Left ventricle myocardium superior (tissue), 1 donor: ENCODE data around the gene NPTXR. TPM values are rescaled to one million over a fixed set of nuclear protein-coding genes. Genes with fewer than 3 reads are reported as not detected.

Experiments used
- ATAC-seq: fragments of 200-7000 bp; cut with Tn5 transposase; one replicate; pipeline ENCODE4 v1.9.1; 2020; ENCODE audit warnings: mild to moderate bottlenecking, moderate library complexity
- DNase-seq: peaks from one replicate; pipeline ENCODE4 v3.0.0-alpha.2; 2020
- intact Hi-C: fragments of 100-400 bp; cut with micrococcal nuclease; formaldehyde crosslinking; loops from one replicate; pipeline ENCODE4 v1.11.0; 2022
- long read RNA-seq: library from polyadenylated mRNA; unstranded; transcript quantifications from one replicate; pipeline ENCODE4 v2.0.0, GENCODE V29; 2021
- total RNA-seq: library from RNA; stranded (reverse); fragmentation: NEBNext Ultra II Directional; extraction: Animal tissue kit (Norgen Biotek cat#: 25700); gene quantifications from one replicate; pipeline ENCODE4 v1.2.1, GENCODE V29; 2021
- donor health status: DM: no; HTN: yes; CAD: no; lungs with severe emphysema.

Gene NPTXR
- 23.4 TPM for total RNA-seq
- long read RNA-seq, partial matches to known transcripts, result 0 of 15 reads
- long read RNA-seq, other reads (novel, unspliced or antisense), result 15 of 15 reads

DNA sequence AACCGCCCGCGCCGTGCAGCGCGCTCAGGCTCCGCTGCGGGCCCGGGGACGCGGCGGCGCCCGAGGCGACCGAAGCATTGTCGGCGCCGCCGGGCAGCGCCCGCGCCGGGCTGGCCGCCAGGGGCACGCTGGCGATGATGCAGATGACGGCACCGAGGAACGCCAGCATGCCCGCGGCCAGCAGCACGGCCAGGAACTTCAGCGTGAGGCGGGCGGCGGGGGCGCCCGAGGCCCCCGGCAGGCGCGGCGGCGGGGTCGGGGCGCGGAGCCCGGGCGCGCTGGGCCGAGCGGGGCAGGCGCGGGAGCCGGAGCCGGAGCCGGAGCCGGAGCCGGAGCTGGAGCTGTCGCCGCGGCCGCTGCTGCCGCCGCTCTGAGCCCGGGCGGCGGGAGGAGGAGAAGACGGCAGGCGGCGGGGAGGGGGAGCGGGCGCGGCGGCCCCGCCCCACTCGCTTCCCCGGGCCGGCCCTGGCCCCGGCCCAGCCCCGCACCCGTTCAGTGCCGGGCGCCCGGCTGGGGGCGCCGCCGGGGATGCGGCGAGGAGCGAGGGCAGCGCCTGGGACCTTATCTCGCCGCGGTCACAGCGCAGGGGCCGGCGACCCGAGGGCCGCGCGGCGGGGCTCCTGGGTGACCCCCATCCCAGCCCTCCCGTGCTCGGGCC, at the start of gene NPTXR:
Gene NPTXR (minus strand): TSS at position 372 of the 658 bp plus-strand sequence.
- ATAC-seq, result peak; percentile 85
- intact Hi-C loops, result no loop called here
- DNase-seq, result peak; percentile 78

DNA sequence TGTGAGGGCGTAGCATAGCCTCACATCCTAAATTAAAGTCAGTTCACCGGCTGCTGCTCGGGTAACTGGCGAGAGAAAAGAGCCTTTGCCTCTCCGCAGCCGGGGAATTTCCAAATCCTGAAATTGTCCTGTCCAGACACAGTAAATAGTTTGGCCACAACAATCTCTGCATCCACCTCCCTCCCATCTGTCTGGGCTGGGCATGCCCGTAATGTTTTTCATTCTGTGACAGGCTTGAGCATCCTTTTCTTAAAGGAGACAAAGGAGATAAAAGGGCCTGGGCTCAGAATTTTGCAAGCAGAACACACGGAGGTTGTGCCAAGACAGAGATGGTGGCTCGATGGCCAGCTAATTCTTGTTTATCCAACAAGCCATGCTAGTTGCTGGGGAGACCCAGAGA, 47.4 kb upstream of the NPTXR start:
- ATAC-seq (no peak), DNase-seq (no peak)
- intact Hi-C loops, result no loop called here

DNA sequence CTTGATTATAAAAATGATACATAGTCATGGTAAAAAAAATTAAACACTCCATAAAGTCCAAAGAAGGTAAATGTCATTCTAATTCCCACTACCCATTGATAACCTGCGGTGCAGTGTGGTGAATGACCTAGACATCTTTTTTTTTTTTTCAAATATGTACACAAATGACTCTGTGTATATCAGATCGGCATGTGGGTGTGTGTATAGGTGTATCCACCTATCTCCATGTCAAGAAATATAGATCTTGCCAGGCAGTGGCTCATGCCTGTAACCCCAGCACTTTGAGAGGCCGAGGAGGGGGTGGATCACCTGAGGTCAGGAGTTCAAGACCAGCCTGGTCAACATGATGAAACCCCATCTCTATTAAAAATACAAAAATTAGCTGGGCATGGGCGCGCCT, 46.5 kb upstream of the NPTXR start:
- DNase-seq (no peak), ATAC-seq (no peak)
- intact Hi-C loops, result no loop called here

DNA sequence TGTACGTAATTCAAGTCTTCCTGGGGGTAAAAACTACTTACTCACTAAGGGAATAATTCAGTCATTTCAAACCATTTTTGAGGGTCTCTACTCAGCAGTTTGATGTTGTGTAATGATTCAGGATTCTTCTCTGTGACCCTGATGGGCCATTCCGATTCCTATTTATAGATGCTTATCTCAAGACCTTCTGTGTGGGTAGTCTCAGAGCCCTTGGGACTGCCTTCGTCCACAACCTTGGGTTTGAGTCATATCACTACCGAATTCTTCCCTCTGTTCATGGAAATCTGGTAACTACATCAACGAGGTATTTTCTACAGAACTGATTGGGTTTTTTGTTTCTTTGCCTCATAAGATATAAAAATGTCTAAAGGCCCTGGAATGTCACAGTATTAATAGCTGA, 42.5 kb upstream of the NPTXR start:
- no peak for ATAC-seq
- no peak for DNase-seq
- intact Hi-C loops, result no loop called here

DNA sequence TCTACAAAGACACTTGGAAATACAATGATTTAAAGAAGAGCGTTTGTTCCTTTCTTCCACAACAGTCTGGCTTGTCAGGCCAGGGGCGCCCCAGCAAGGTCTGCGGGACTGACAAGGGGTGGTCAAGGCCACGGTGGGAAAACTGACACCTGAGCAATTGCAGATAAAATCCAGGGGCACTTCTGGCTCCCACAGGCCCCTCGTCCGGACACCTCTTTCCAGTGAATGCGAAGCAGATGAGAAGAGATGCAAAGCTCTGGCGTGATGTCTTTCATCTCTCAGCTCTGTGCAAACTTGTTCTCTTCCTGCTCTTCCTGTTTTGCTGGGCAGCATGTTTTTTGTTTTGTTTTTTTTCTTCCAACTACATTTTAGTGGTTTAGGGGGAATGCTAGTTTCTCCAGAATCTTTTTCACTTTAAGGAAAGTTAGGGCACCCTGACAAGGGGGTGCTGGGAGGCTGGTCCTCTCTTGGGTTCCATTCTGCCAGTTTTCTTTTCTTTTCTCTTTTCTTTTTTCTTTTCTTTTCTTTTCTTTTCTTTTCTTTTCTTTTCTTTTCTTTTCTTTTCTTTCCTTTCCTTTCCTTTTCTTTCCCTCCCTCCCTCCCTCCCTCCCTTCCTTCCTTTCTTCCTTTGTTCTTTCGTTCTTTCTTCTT, 39.3 kb upstream of the NPTXR start:
- intact Hi-C loops, result no loop called here
- no peak for ATAC-seq
- no peak for DNase-seq

DNA sequence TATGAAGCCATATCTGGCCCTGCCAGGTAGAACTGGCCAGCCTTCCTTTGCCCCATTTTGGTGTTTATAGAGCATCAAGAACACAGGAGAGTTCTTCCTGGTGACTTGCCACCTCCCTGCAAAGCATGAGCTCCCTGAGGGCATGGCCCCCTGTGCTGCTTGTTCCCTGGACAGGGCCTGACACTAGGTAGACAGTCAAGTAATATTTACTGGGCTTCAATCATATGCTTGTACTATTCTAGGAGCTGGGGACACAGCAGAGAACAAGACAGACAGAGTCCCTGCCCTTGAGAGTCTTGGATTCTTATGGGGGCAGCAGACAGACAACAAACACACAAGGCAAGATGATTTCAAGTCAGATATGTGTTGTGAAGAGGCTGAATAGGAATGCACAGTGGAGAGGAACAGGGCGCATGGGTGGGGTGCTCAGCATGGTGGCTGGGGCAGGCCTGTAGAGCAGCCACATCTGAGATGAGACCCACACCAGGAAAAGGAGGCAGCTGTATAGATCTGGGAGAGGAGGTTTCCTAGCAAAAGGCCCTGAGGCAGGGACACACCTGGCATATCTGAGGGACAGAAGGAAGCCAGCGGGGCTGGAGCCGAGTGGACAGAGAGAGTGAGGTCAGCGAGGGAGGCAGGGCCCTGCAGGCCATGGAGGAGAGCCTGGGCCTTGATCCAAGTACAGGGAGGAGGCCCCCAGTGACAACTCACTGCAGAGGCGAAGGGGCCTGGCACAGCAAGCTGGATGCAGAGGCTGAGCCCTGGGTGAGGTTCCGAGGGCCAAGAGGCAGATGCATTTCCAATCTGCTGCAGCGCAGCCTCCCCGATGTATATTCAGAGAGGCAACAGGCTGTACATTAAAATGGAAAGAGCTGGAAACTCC, 38.4 kb upstream of the NPTXR start:
- ATAC-seq (peak; percentile 72), DNase-seq (peak; percentile 46)
- intact Hi-C loops, result no loop called here

DNA sequence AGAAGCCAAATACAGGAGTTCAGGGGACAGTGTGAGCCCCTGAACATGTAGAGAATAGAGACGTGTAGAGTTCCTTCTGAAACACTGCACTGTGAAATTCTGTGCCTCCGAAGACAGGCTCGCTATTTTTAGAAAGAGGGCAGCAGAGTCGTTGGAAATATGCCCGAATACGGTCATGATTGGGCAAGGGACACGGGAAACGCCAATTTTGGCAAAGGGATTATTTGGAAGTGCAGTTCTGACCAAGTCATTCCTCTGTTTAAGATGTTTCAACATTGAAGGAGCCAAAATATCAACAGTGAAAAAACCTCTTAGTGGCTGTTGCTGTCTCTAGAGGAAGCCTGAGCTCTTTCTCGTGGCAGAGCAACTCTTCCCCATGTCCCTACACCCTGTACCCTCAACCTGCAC, 37.6 kb upstream of the NPTXR start:
- intact Hi-C loops, result no loop called here
- ATAC-seq, result peak; percentile 81
- no peak for DNase-seq

DNA sequence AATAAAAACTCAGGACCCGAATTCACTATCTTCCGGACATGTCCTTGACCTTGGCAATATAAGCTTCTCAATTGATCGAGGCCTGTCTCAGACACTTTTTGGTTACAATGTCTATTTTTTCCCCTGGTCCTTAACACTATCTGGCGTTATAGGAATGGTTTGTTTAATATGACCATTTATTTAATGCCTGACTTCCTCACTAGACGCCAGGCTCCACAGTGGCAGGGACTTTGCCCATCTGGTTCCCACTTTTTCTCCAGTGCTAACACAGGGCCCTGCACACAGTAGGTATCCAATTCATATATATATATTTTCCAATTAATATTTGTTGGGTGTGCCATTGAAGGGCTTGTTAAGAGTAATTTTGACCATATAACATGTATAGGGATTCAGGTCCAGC, 36.1 kb upstream of the NPTXR start:
- DNase-seq, result no peak
- ATAC-seq, result no peak
- intact Hi-C loops, result loop anchor here (10.0 kb wide), 1 partner anchor 45 kb away; no protein-coding TSS in a partner anchor

DNA sequence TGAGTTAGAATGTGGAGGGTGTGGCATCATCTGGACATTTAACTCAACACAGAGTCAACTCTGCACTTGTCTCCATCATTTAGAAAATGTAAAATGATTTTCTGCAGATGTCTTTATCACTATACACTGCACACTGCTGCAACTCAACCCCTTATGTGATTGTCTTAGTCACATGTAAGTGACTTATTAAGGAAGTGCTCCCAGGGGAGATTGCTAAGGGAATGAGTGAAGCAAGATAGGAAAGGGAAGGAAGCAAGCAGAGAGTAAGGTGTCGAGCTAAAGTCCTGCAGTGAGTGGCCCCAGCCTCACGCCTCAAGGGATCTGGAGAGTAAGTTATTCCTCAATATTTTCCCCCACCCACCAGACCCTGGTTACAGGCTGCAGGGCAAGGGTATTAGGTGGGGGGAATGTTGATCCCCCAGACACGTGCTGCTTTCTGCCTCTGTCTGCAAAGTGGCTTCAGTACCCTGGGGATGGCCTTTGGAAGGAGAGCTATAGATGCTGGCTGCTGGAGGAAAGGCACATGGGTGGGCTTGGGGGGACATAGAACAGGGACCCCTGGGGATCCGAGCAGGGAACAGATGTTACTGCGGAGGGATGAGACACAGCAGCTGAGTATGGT, 35.4 kb upstream of the NPTXR start:
- no peak for DNase-seq
- no peak for ATAC-seq
- intact Hi-C loops, result loop anchor here (10.0 kb wide), 1 partner anchor 46 kb away; no protein-coding TSS in a partner anchor

DNA sequence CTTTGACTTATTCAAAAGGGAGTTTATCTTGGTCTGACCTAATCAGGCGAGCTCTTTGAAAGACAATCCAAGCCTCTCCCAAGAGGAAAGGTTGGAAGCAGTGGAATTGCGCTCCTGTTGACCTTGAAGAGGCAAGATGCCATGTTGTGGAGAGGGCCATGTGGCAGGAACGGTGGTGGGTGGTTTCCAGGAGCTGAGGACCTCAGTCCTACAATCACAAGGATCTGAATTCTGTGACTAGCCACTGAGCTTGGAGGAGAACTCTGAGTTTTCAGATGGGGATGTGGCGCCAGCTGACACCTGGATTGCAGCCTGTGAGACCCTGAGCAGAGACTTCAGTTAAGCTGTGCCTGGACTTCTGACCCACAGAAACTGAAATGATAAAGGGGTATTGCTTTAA, 34.2 kb upstream of the NPTXR start:
- intact Hi-C loops, result loop anchor here (10.0 kb wide), 1 partner anchor 47 kb away; no protein-coding TSS in a partner anchor
- DNase-seq (no peak), ATAC-seq (no peak)

DNA sequence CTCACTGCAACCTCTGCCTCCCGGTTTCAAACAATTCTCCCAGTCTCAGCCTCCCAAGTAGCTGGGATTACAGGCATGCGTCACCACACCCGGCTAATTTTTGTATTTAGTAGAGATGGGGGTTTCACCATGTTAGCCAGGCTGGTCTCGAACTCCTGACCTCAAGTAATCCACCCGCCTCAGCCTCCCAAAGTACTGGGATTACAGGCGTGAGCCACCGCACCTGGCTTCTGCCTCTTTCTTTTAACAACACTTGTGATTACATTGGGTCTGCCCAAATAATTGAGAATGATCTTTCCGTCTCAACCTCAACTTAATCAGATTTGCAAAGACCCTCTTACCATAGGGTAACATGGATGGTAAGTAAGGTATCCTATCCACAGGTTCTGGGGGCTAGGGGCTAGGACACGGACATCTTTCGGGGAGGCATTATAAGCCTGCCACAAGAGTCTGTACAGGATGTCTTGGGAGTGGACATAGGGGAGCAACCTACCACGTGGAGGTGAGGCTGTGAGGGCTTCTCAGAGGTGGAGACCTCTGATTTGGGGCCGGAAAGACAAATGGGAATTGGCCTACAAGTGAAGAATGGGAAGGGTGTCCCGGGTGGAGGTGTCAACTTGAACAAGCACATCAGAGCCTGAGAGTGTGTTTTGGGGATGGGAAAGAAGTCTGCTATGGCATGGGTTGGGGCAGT, 30.8 kb upstream of the NPTXR start:
- ATAC-seq (no peak), DNase-seq (no peak)

DNA sequence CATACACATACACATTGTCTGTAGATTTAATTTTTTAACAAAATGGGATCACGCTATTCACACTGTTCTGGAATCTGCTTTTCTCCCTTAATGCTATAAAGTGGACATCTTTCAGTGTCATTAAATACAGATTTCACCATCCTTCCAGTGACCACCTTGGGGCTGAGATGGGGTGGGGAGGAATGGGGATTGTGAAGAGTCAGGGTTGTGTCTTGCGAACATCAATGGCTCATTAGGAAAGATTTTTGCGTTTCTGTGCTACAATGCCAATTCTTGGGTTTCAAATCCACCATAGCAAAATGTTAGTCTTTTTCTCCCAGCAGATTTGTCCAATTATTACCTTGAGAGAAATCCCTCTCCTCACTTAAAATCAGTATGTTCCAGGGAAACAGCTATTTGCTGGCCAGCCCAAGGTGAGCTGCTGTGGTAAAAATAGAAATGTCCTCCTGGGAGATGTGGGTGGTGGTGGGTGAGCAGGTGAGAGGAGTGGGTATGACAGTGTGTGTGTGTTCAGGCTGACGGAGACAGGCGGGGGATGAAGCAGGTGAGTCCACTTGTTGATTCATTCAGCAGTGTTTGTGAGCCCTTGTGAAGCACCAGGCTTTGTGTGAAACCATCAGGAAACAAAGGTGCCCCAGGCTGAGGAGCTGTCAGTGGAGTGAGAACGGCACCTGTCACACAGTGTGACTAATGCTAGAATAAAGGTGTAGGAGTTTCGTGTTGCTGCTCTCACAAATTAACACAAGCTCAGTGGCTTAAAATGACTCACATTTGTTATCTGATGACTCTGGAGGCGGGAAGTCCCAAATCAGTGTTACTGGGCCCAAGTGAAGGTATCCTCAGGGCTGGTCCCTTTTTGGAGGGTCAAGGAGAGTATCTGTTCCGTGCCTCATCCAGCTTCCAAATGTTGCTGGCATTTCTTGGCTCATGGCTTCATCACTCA, 29.9 kb upstream of the NPTXR start:
- DNase-seq (no peak), ATAC-seq (no peak)
- intact Hi-C loops, result loop anchor here (10.0 kb wide), 1 partner anchor 51 kb away; no protein-coding TSS in a partner anchor

More for the DNA sequence above, 30.8 kb upstream of the NPTXR start:
- intact Hi-C loops, result loop anchor here (10.0 kb wide), 1 partner anchor 50 kb away; no protein-coding TSS in a partner anchor

DNA sequence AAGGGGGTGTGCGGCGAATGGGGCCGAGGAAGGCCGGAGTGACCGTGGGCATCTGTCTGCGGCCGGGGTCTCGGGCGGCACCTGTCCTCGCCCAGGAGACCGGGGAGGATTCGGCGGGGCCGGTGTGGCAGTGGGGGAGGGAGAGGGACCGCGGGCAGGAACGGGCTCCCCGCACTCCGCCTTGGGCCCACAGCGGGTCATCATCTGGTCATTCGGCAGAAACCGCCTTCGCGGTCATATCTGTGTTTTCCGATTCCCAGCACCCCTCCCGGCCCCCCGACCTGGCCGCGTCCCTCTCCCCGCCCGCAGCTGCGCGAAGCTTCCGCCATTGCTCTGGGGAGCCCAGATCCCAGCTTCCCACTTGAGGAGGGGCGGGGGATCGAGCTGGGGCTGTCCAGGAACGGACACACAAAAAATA, 29.0 kb upstream of the NPTXR start:
- ATAC-seq (peak; percentile 74), DNase-seq (peak; percentile 81)
- intact Hi-C loops, result loop anchor here (10.0 kb wide), 1 partner anchor 52 kb away; no protein-coding TSS in a partner anchor

DNA sequence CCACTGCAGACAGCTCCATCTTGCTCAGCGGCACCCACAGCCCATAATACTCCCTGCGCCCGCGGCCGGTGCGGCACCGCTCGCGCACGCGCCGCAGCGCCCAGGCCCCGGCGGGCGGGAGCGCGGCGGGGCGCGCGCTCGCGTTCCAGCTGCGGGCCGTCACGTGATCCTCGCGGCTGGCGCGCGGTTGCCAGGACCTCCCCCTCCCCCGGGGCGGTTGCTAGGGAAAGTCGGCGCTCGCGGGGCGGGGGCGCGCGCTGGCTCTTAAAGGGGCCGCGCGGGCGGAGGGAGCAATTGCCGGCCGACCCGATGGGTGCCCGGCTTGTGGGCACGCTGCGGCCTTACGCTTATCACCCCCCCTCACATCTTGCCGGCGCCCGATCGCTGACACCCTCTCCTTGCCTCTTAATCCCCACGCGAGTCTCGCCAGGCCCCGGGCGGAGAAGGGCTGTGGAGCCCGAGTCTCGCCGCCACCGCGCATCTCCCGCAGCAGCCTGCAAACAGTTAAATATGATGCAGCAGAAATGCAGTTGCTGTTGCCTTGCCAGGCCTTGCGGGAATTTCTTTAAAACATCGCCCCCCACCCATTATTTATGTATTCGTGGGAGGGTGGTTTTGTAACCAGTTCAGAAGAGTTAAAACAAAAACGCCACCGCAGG, 28.5 kb upstream of the NPTXR start, which contains the start of gene CBX6:
Gene CBX6 (minus strand): TSS at position 45 of the 659 bp plus-strand sequence. CDS start 26 bp downstream, at position 19.
- ATAC-seq, result peak; percentile 87
- DNase-seq, result peak; percentile 99
- intact Hi-C loops, result loop anchor here (10.0 kb wide), 1 partner anchor 52 kb away; no protein-coding TSS in a partner anchor

DNA sequence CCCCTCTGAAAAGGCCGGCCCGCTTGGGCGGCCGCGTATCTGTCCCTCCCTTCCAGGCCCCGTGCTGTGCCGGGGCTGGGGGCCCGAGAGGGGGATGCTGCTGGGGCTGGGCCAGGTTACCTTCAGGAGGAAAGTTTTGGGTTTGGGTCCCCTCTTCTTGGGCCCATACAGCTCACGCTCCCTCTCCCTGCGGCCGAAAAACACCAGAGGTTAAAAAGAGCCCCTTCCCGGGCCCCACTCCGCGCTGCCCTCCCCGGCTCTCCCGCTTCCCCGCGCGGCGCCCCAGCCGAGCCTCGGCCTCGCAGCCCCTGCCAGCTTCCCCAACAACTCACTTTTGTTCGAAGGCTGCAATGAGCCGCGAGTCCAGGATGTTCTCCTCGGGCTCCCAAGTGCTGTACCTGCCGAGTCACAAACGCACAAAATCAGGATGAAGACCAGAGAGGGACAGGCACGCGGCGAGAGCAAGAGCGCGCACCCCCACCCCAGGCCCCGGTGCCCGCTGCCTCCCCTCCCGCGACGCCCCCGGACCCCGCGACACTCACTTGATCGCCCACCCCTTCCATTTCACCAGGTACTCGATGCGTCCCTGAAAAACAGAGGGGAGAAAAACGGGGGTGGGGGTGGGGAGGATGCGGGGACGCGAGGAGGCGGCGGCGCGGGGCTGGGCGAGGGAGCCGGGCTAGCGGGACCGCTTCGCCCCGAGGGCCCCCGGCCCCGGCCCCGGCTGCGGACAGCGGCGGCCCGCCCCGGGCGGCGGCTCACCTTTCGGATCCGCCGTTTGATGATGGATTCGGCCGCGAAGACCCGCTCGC, 27.7 kb upstream of the NPTXR start:
- DNase-seq, result peak; percentile 49
- intact Hi-C loops, result loop anchor here (10.0 kb wide), 1 partner anchor 53 kb away; no protein-coding TSS in a partner anchor
- peak; percentile 3 for ATAC-seq
